Measurements from ENCODE around the gene NUFIP2.
"Not testable (repeated sequence)": the region's sequence is repeated elsewhere in the genome, so short reads cannot be mapped to it uniquely, and the experiment has no call there.

NUFIP2 gene

GRCh38 chr17:29279397-29280070 is 14.4 kb downstream of the NUFIP2 start:
- Histone ChIP-seq H3K4me3 (ENCODE audit: low read length) (no peak overlapping the region), H3F3A (ENCODE audit: control insufficient read depth, insufficient read depth) (peaks cover 6% of the 10 kb centered on the region; the same call in 1 of the 2 replicates), H3K36me3 (ENCODE audit: control insufficient read depth, low read length) (peaks cover 89% of the 10 kb centered on the region), H3K27me3 (ENCODE audit: control insufficient read depth, low read length) (no peaks in the 10 kb centered on the region), H3K9me2 (replicated peaks; ENCODE audit: control insufficient read depth, low read length) (no peaks in the 10 kb centered on the region), H3K4me1 (ENCODE audit: control insufficient read depth, low read length) (peaks cover 10% of the 10 kb centered on the region), H4K20me1 (ENCODE audit: control insufficient read depth, insufficient read depth, low read depth, low read length) (peaks cover 43% of the 10 kb centered on the region), H3K4me2 (ENCODE audit: low read length) (no peak overlapping the region), H3K27ac (ENCODE audit: low read depth, low read length) (no peak overlapping the region), H3K79me2 (ENCODE audit: control insufficient read depth, low read length) (peaks cover 99% of the 10 kb centered on the region), H3K9me3 (ENCODE audit: control insufficient read depth, insufficient read depth, low read length) (no peaks in the 10 kb centered on the region)
- TF ChIP-seq CTCF (IDR thresholded peaks at IDR 0.05; ENCODE audit: low read depth, low read length, poor library complexity, severe bottlenecking) (no peak), EZH2phosphoT487 (IDR thresholded peaks at IDR 0.05; ENCODE audit: borderline replicate concordance, low read length) (no peak)

- H3F3A ChIP-seq (ENCODE audit: control insufficient read depth, insufficient read depth), result peaks cover 7% of the 10 kb centered on the region; the same call in 1 of the 2 replicates
- no peaks in the 10 kb centered on the region for H3K9me3 ChIP-seq (ENCODE audit: control insufficient read depth, insufficient read depth, low read length)
- H3K9me2 ChIP-seq (replicated peaks; ENCODE audit: control insufficient read depth, low read length), result no peaks in the 10 kb centered on the region
- H3K36me3 ChIP-seq (ENCODE audit: control insufficient read depth, low read length), result peaks cover 90% of the 10 kb centered on the region
- H3K27ac ChIP-seq (ENCODE audit: low read depth, low read length), result no peak overlapping the region
- H3K27me3 ChIP-seq (ENCODE audit: control insufficient read depth, low read length), result no peaks in the 10 kb centered on the region
- H3K4me1 ChIP-seq (ENCODE audit: control insufficient read depth, low read length), result peaks cover 5% of the 10 kb centered on the region; the same call in 1 of the 2 replicates
- H3K4me2 ChIP-seq (ENCODE audit: low read length), result no peak overlapping the region
- H4K20me1 ChIP-seq (ENCODE audit: control insufficient read depth, insufficient read depth, low read depth, low read length), result peaks cover 46% of the 10 kb centered on the region
- peaks cover 100% of the 10 kb centered on the region for H3K79me2 ChIP-seq (ENCODE audit: control insufficient read depth, low read length)
- TF ChIP-seq EZH2phosphoT487 (IDR thresholded peaks at IDR 0.05; ENCODE audit: borderline replicate concordance, low read length) (no peak), CTCF (IDR thresholded peaks at IDR 0.05; ENCODE audit: low read depth, low read length, poor library complexity, severe bottlenecking) (no peak)
- no peak overlapping the region for H3K4me3 ChIP-seq (ENCODE audit: low read length)
Measured at GRCh38 chr17:29278692-29279091, 15.3 kb downstream of the NUFIP2 start.

- H3K36me3 ChIP-seq (ENCODE audit: control insufficient read depth, low read length), result peaks cover 83% of the 10 kb centered on the region
- no peak overlapping the region for H3K4me2 ChIP-seq (ENCODE audit: low read length)
- peaks cover 46% of the 10 kb centered on the region for H4K20me1 ChIP-seq (ENCODE audit: control insufficient read depth, insufficient read depth, low read depth, low read length)
- peaks cover 11% of the 10 kb centered on the region; the same call in 1 of the 2 replicates for H3F3A ChIP-seq (ENCODE audit: control insufficient read depth, insufficient read depth)
- no peak overlapping the region for H3K4me3 ChIP-seq (ENCODE audit: low read length)
- H3K9me2 ChIP-seq (replicated peaks; ENCODE audit: control insufficient read depth, low read length), result no peaks in the 10 kb centered on the region
- no peak overlapping the region for H3K27ac ChIP-seq (ENCODE audit: low read depth, low read length)
- no peaks in the 10 kb centered on the region for H3K9me3 ChIP-seq (ENCODE audit: control insufficient read depth, insufficient read depth, low read length)
- no peaks in the 10 kb centered on the region for H3K4me1 ChIP-seq (ENCODE audit: control insufficient read depth, low read length)
- no peaks in the 10 kb centered on the region for H3K27me3 ChIP-seq (ENCODE audit: control insufficient read depth, low read length)
- TF ChIP-seq EZH2phosphoT487 (IDR thresholded peaks at IDR 0.05; ENCODE audit: borderline replicate concordance, low read length) (no peak), CTCF (IDR thresholded peaks at IDR 0.05; ENCODE audit: low read depth, low read length, poor library complexity, severe bottlenecking) (no peak)
- H3K79me2 ChIP-seq (ENCODE audit: control insufficient read depth, low read length), result peaks cover 99% of the 10 kb centered on the region
Measured at GRCh38 chr17:29273924-29274323, 20.0 kb downstream of the NUFIP2 start.

DNA sequence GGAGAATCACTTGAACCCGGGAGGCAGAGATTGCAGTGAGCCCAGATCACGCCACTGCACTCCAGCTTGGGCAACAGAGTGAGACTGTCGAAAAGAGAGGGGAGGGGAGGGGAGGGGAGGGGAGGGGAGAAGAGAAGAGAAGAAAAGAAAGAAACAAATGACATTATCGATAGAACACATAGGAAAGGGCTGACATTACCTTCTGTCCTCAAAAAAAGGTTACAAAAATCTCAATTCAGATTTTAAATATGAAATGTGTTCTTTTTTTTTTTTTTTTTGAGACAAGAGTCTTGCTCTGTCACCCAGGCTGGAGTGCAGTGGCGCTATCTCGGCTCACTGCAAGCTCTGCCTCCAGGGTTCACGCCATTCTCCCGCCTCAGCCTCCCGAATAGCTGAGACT is 22.0 kb downstream of the NUFIP2 start:
- Histone ChIP-seq H3K36me3 (ENCODE audit: control insufficient read depth, low read length) (peaks cover 82% of the 10 kb centered on the region), H4K20me1 (ENCODE audit: control insufficient read depth, insufficient read depth, low read depth, low read length) (peaks cover 37% of the 10 kb centered on the region), H3K79me2 (ENCODE audit: control insufficient read depth, low read length) (peaks cover 95% of the 10 kb centered on the region), H3F3A (ENCODE audit: control insufficient read depth, insufficient read depth) (peaks cover 23% of the 10 kb centered on the region)
- H3K9me2 ChIP-seq (replicated peaks; ENCODE audit: control insufficient read depth, low read length); H3K27me3 ChIP-seq (ENCODE audit: control insufficient read depth, low read length); H3K4me1 ChIP-seq (ENCODE audit: control insufficient read depth, low read length); H3K4me2 ChIP-seq (ENCODE audit: low read length); H3K9me3 ChIP-seq (ENCODE audit: control insufficient read depth, insufficient read depth, low read length); H3K4me3 ChIP-seq (ENCODE audit: low read length); H3K27ac ChIP-seq (ENCODE audit: low read depth, low read length): not testable (repeated sequence)
